ENCODE measurements around the gene ZBTB16. TPM values are rescaled to one million over a fixed set of nuclear protein-coding genes. Genes with fewer than 3 reads are reported as not detected.

ZBTB16 gene
- 10 to 100 TPM in 2 of 3 donors, 1 to 10 TPM in 1; 4.9 to 82.1 (median 48.8) TPM for total RNA-seq
- long read RNA-seq, donor 1, full-length matches to known transcripts = 83 of 126 reads
- long read RNA-seq, donor 1, partial matches to known transcripts = 18 of 126 reads
- long read RNA-seq, donor 1, other reads (novel, unspliced or antisense) = 25 of 126 reads
- long read RNA-seq, donor 2, full-length matches to known transcripts = 29 of 34 reads
- long read RNA-seq, donor 2, partial matches to known transcripts = 2 of 34 reads
- long read RNA-seq, donor 2, other reads (novel, unspliced or antisense) = 3 of 34 reads

GRCh38 chr11:114059278-114059983 is at the start of gene ZBTB16:
TSS of gene ZBTB16 (plus strand) at chr11:114059711. CDS start at chr11:114063301, 3,590 bp downstream.
- Histone ChIP-seq H3K9me3 (no peaks in the 10 kb centered on the region), H3K4me1 (ENCODE audit: low read depth) (peaks cover 16% of the 10 kb centered on the region), H3K4me3 (peak within 1 kb of the TSS; percentile 55), H3K36me3 (ENCODE audit: low read depth) (no peaks in the 10 kb centered on the region)
- TF ChIP-seq CTCF (IDR thresholded peaks at IDR 0.05) = no peak
- intact Hi-C loops (cut with DNase I, micrococcal nuclease) = no loop called here
- DNase-seq = peak; percentile 74 to 91 (median 88)
- peak; percentile 73 for ATAC-seq

GRCh38 chr11:114010931-114011330 is 48.6 kb upstream of the ZBTB16 start:
- ATAC-seq (no peak), DNase-seq (no peak)
- Histone ChIP-seq H3K9me3 (no peaks in the 10 kb centered on the region), H3K4me1 (ENCODE audit: low read depth) (no peaks in the 10 kb centered on the region), H3K36me3 (ENCODE audit: low read depth) (no peaks in the 10 kb centered on the region), H3K4me3 (no peak overlapping the region)
- intact Hi-C loops (cut with DNase I, micrococcal nuclease) = no loop called here
- TF ChIP-seq CTCF (IDR thresholded peaks at IDR 0.05) = no peak

- ATAC-seq (peak; percentile 34), DNase-seq (peak in 1 of 3 donors; percentile 11)
- H3K36me3 ChIP-seq (ENCODE audit: low read depth) = no peaks in the 10 kb centered on the region
- no peaks in the 10 kb centered on the region for H3K4me1 ChIP-seq (ENCODE audit: low read depth)
- intact Hi-C loops (cut with DNase I, micrococcal nuclease) = no loop called here
- no peak for TF ChIP-seq CTCF (IDR thresholded peaks at IDR 0.05)
- H3K9me3 ChIP-seq = no peaks in the 10 kb centered on the region
- H3K4me3 ChIP-seq = no peak overlapping the region
Measured at GRCh38 chr11:114011443-114011842, 48.1 kb upstream of the ZBTB16 start.

GRCh38 chr11:114015117-114015516 is 44.4 kb upstream of the ZBTB16 start:
- no peaks in the 10 kb centered on the region for H3K36me3 ChIP-seq (ENCODE audit: low read depth)
- TF ChIP-seq CTCF (IDR thresholded peaks at IDR 0.05) = no peak
- H3K9me3 ChIP-seq = no peaks in the 10 kb centered on the region
- no peaks in the 10 kb centered on the region for H3K4me1 ChIP-seq (ENCODE audit: low read depth)
- intact Hi-C loops (cut with DNase I, micrococcal nuclease) = no loop called here
- peak; percentile 19 for ATAC-seq
- H3K4me3 ChIP-seq = no peak overlapping the region
- DNase-seq = no peak

- Histone ChIP-seq H3K4me3 (no peak overlapping the region), H3K9me3 (no peaks in the 10 kb centered on the region), H3K4me1 (ENCODE audit: low read depth) (no peaks in the 10 kb centered on the region), H3K36me3 (ENCODE audit: low read depth) (no peaks in the 10 kb centered on the region)
- no peak for ATAC-seq
- TF ChIP-seq CTCF (IDR thresholded peaks at IDR 0.05) = no peak
- intact Hi-C loops (cut with DNase I, micrococcal nuclease) = no loop called here
- no peak for DNase-seq
Measured at GRCh38 chr11:114016986-114017385, 42.5 kb upstream of the ZBTB16 start.

Measured in mucosa of descending colon (tissue), 3 donors.